Testis (tissue), 3 donors: Measurements from ENCODE around the gene RSBN1L. TPM values are rescaled to one million over a fixed set of nuclear protein-coding genes. Genes with fewer than 3 reads are reported as not detected.

Source experiments
- DNase-seq: peaks from one replicate; pipeline ENCODE4 v3.0.0-alpha.2; 2019
- H3K27ac ChIP-seq, 2 donors: fragments of 200-600 bp; sonication (generic); one replicate each; pipeline ENCODE4 v1.5.1; 2019
- H3K27me3 ChIP-seq: fragments of 200-600 bp; sonication (generic); one replicate; pipeline ENCODE4 v1.5.1; 2019
- H3K36me3 ChIP-seq: fragments of 200-600 bp; sonication (generic); one replicate; pipeline ENCODE4 v1.5.1; 2017; ENCODE audit warnings: low read depth; ENCODE audit errors: missing control alignments
- H3K4me1 ChIP-seq: fragments of 200-600 bp; sonication (generic); one replicate; pipeline ENCODE4 v1.5.1; 2019
- H3K4me3 ChIP-seq, 2 donors: fragments of 200-600 bp; sonication (generic); one replicate each; pipeline ENCODE4 v1.5.1; 2017 to 2019
- H3K9me3 ChIP-seq: fragments of 200-600 bp; sonication (generic); one replicate; pipeline ENCODE4 v1.5.1; 2017
- POLR2A ChIP-seq: fragments of 450-650 bp; IDR thresholded peaks from one replicate; pipeline ENCODE4 v1.6.1; 2017; ENCODE audit warnings: antibody characterized with exemption, mild to moderate bottlenecking, moderate library complexity
- WGBS, 2 donors: methylation state at CpG; one replicate each; pipeline ENCODE4 v1.1.5; 2018; 5-methylcytosine and 5-hydroxymethylcytosine counted together
- intact Hi-C: fragments of 100-400 bp; cut with DNase I; formaldehyde crosslinking; loops from one replicate; pipeline ENCODE4 v1.15.1; 2023; ENCODE audit warnings: low total_unique reads
- polyA plus RNA-seq: library from polyadenylated mRNA; stranded (reverse); fragments of 350-450 nt; fragmentation: Illumina TruSeq; extraction: RNeasy Lipid Tissue Mini Kit (QIAGEN cat#74804); gene quantifications from one replicate; pipeline ENCODE4 v1.2.3, GENCODE V29; 2014; ENCODE audit warnings: low read depth, low replicate concordance; ENCODE audit not compliant: insufficient read depth
- total RNA-seq, 2 donors: library from RNA; depleted of rRNA; stranded (reverse); fragments of >200 nt; gene quantifications; one replicate each; pipeline ENCODE4 v1.2.3, GENCODE V29; 2016
- TF ChIP-seq, protein P1 (sequence below), 3 experiments: fragments of 450-650 bp in 2 of 3; fragments of 200-600 bp in 1 of 3; sonication (generic) in 1 of 3; IDR thresholded peaks; one replicate each; pipeline ENCODE4 v1.5.1; 2016 to 2019; ENCODE audit warnings: antibody characterized with exemption in 3 of 3, mild to moderate bottlenecking in 2 of 3, moderate library complexity in 1 of 3

Gene RSBN1L
- total and polyA plus RNA-seq, 3 donors from 2014 or later = 33.0 to 40.1 (median 38.1) TPM

DNA sequence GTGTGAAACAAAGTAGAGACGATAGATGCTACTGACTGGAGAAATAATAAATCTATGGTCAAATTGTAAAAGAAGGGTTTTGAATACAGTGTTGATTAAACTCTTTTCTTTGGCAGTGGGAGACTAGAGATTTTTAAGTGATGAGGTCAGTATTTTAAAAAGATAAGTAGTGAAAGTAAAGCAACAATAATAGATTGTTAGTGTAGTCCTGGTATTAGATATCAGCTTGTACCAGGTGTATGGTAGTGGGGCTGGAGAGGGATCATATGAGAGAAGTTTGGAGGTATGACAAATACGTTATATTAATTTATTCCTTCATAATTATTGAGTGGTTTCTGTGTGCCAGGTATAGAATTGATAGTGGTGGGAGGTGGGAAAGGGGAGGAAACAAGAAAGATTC, 127.5 kb downstream of the RSBN1L start:
- intact Hi-C loops = no loop called here
- H3K4me1 ChIP-seq = no peaks in the 10 kb centered on the region

DNA sequence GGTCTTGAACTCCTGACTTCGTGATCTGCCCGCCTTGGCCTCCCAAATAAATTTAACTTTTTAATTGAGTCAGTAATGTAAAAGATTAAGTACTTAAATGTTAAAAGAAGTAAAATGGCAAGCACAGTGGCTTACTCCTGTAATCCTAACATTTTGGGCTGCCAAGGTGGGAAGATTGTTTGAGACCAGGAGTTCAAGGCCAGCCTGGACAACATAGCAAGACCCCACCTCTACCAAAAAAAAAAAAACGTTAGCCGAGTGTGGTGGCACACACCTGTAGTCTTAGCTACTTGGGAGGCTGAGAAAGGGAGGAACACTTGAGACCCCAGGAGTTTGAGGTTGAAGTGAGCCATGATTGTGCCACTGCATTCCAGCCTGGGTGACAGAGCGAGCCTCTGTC, 128.4 kb downstream of the RSBN1L start:
- Histone ChIP-seq H3K27ac (no peak overlapping the region), H3K4me1 (no peaks in the 10 kb centered on the region), H3K4me3 (no peak overlapping the region), H3K36me3 (no peaks in the 10 kb centered on the region), H3K27me3 (no peaks in the 10 kb centered on the region), H3K9me3 (no peaks in the 10 kb centered on the region)
- intact Hi-C loops = no loop called here
- WGBS, 2 donors = 95 to 96% methylated on average over 5 of the region's 5 CpGs
- DNase-seq = no peak
- no peak for TF ChIP-seq POLR2A
- TF ChIP-seq, protein P1, sequence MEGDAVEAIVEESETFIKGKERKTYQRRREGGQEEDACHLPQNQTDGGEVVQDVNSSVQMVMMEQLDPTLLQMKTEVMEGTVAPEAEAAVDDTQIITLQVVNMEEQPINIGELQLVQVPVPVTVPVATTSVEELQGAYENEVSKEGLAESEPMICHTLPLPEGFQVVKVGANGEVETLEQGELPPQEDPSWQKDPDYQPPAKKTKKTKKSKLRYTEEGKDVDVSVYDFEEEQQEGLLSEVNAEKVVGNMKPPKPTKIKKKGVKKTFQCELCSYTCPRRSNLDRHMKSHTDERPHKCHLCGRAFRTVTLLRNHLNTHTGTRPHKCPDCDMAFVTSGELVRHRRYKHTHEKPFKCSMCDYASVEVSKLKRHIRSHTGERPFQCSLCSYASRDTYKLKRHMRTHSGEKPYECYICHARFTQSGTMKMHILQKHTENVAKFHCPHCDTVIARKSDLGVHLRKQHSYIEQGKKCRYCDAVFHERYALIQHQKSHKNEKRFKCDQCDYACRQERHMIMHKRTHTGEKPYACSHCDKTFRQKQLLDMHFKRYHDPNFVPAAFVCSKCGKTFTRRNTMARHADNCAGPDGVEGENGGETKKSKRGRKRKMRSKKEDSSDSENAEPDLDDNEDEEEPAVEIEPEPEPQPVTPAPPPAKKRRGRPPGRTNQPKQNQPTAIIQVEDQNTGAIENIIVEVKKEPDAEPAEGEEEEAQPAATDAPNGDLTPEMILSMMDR (IDR thresholded peaks at IDR 0.05) = no peak

More for the DNA sequence above, 127.5 kb downstream of the RSBN1L start:
- DNase-seq = no peak
- WGBS, 2 donors = 62 to 64% methylated on average over 2 of the region's 2 CpGs
- Histone ChIP-seq H3K27me3 (no peaks in the 10 kb centered on the region), H3K4me3 (no peak overlapping the region), H3K27ac (no peak overlapping the region), H3K9me3 (no peaks in the 10 kb centered on the region), H3K36me3 (no peaks in the 10 kb centered on the region)
- TF ChIP-seq, protein P1 (IDR thresholded peaks at IDR 0.05) = no peak
- TF ChIP-seq POLR2A = no peak

GRCh38 chr7:77825131-77825530, 128.9 kb downstream of the RSBN1L start:
- intact Hi-C loops = no loop called here
- Histone ChIP-seq H3K4me3 (no peak overlapping the region), H3K36me3 (no peaks in the 10 kb centered on the region), H3K27me3 (no peaks in the 10 kb centered on the region), H3K27ac (no peak overlapping the region), H3K4me1 (no peaks in the 10 kb centered on the region), H3K9me3 (no peaks in the 10 kb centered on the region)
- TF ChIP-seq POLR2A = no peak
- TF ChIP-seq, protein P1 (IDR thresholded peaks at IDR 0.05) = no peak
- no peak for DNase-seq
- 88 to 89% methylated on average over 3 of the region's 3 CpGs for WGBS, 2 donors

DNA sequence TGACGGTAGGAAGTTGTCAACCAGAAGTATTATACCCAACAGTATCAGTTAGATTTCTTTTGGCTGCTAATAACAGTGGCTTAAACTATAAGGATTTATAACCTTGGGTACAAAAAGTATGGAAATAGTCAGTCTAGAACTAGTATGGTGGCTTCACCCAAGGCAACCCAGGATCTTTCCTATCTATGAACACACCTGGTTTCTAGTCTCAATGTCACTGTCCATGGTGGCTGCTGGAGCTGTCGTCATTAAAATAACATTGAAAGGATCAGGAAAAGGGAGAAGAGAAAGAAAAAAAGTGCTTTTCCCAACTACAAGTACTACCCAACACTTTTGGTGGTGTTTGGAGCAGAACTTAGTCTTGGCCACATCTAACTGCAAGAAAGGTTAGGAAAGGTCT, 130.0 kb downstream of the RSBN1L start:
- intact Hi-C loops = no loop called here
- H3K4me1 ChIP-seq = no peaks in the 10 kb centered on the region
- WGBS, 2 donors = 89 to 92% methylated on average over 2 of the region's 2 CpGs
- TF ChIP-seq, protein P1 (IDR thresholded peaks at IDR 0.05) = no peak
- TF ChIP-seq POLR2A = no peak
- no peak for DNase-seq
- H3K9me3 ChIP-seq = no peaks in the 10 kb centered on the region
- H3K4me3 ChIP-seq = no peak overlapping the region
- no peaks in the 10 kb centered on the region for H3K27me3 ChIP-seq
- H3K36me3 ChIP-seq = no peaks in the 10 kb centered on the region
- H3K27ac ChIP-seq = no peak overlapping the region

- Histone ChIP-seq H3K27me3 (no peaks in the 10 kb centered on the region), H3K36me3 (no peaks in the 10 kb centered on the region), H3K9me3 (no peaks in the 10 kb centered on the region), H3K27ac (no peak overlapping the region), H3K4me1 (no peaks in the 10 kb centered on the region), H3K4me3 (no peak overlapping the region)
- 66 to 82% methylated on average over 2 of the region's 2 CpGs for WGBS, 2 donors
- no peak for DNase-seq
- no peak for TF ChIP-seq POLR2A
- TF ChIP-seq, protein P1 (IDR thresholded peaks at IDR 0.05) = no peak
- intact Hi-C loops = no loop called here
Observed at GRCh38 chr7:77827999-77828398, 131.7 kb downstream of the RSBN1L start.
